ENCODE measurements around the gene SYT1. TPM values are rescaled to one million over a fixed set of nuclear protein-coding genes. Genes with fewer than 3 reads are reported as not detected.

Gene SYT1
- total and polyA plus RNA-seq, 2 of the 8 experiments (the other 6 are each of a cell fraction or from before 2014, with no cell fraction given) = 11.0 to 34.6 TPM

DNA sequence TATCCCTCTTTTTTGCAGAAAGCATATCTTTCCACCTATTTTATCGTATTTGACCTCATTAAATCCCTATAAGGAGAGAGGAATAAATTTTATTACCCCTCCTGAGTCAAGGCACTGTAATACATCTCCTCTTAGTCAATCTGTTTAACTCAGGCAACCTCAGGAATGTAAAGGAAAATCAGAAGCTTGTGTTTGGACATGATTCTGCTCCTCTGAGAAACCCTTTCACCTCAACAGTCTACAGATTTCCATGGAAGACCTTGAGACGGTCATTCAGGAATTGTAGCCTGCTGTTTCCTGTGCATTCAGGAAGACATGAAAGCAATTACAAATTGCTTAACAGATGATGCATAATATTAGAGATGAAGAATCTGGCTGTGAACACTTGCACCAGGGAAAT is 465.4 kb downstream of the SYT1 start:
- Histone ChIP-seq H4K91ac (replicated peaks; ENCODE audit: insufficient read length, low read length) (no peak overlapping the region), H3K56ac (replicated peaks; ENCODE audit: insufficient read length, low read depth, low read length) (no peak overlapping the region), H2BK12ac (ENCODE audit: low read depth, low read length) (no peak overlapping the region), H3K79me1 (ENCODE audit: low read depth, low read length) (no peaks in the 10 kb centered on the region), H4K8ac (ENCODE audit: extremely low read depth, insufficient read depth, low read length) (no peak overlapping the region), H3K9me3 (ENCODE audit: insufficient read depth in 2 of 2, low read depth in 1 of 2, low read length in 1 of 2) (no peaks in the 10 kb centered on the region), H3K23ac (ENCODE audit: insufficient read length) (no peak overlapping the region), H3K14ac (ENCODE audit: insufficient read length) (no peak overlapping the region), H3K27me3 (replicated peaks in 1 of 4; ENCODE audit: control insufficient read depth in 3 of 4, extremely low read depth in 1 of 4, insufficient read depth in 3 of 4, low read length in 3 of 4) (peaks cover 0 to 2% (median 0%) of the 10 kb centered on the region in 4 experiments; a peak in 1 of 7 replicates), H3K18ac (ENCODE audit: extremely low read depth, low read length) (no peak overlapping the region), H3K9ac (replicated peaks in 1 of 4; ENCODE audit: extremely low read depth in 1 of 4, low read depth in 3 of 4, low read length in 3 of 4) (no peak overlapping the region), H3K36me3 (ENCODE audit: control insufficient read depth in 2 of 4, insufficient read depth in 4 of 4, low read length in 3 of 4) (no peaks in the 10 kb centered on the region), H3K4me1 (replicated peaks in 1 of 4; ENCODE audit: control insufficient read depth in 3 of 4, insufficient read depth in 4 of 4, low read length in 3 of 4) (peaks cover 0 to 6% (median 3%) of the 10 kb centered on the region in 4 experiments; a peak in 4 of 7 replicates), H3K23me2 (ENCODE audit: low read depth, low read length) (no peaks in the 10 kb centered on the region; the same call in 1 of the 2 replicates), H3K79me2 (ENCODE audit: control insufficient read depth in 1 of 2, insufficient read depth in 2 of 2, low read length in 2 of 2) (no peaks in the 10 kb centered on the region), H3K27ac (ENCODE audit: low read depth, low read length) (no peak overlapping the region), H3K4me2 (ENCODE audit: insufficient read depth in 1 of 2, low read depth in 2 of 2, low read length in 2 of 2) (no peak overlapping the region), H2BK120ac (replicated peaks; ENCODE audit: low read depth, low read length) (no peak overlapping the region), H2BK20ac (ENCODE audit: low read length) (no peak overlapping the region), H2BK15ac (ENCODE audit: low read length) (no peak overlapping the region), H2AFZ (ENCODE audit: low read length) (no peak overlapping the region), H2BK5ac (ENCODE audit: low read depth, low read length) (no peak overlapping the region), H4K5ac (ENCODE audit: insufficient read length, low read depth, low read length) (no peak overlapping the region), H2AK5ac (ENCODE audit: low read depth, low read length) (no peak overlapping the region), H3K4me3 (ENCODE audit: extremely low read depth in 1 of 4, insufficient read depth in 2 of 4, low read depth in 3 of 4, low read length in 4 of 4) (no peak overlapping the region), H3K4ac (replicated peaks; ENCODE audit: insufficient read length, low read depth, low read length) (no peak overlapping the region), H4K20me1 (replicated peaks in 1 of 2; ENCODE audit: control insufficient read depth in 1 of 2, insufficient read depth in 2 of 2, low read length in 2 of 2) (no peaks in the 10 kb centered on the region)
- FAIRE-seq (no peak), DNase-seq (ENCODE audit: low read depth in 1 of 2, low spot score in 2 of 2) (no peak)
- TF ChIP-seq GTF2F1 (IDR thresholded peaks at IDR 0.05; ENCODE audit: borderline replicate concordance, low read depth, low read length) = no peak
- TF ChIP-seq CBX8 (IDR thresholded peaks at IDR 0.05; ENCODE audit: borderline replicate concordance, low read depth, low read length) = no peak
- no peak for TF ChIP-seq BACH1 (IDR thresholded peaks at IDR 0.05; ENCODE audit: low read length)
- no peak for TF ChIP-seq POU5F1 (IDR thresholded peaks at IDR 0.05; ENCODE audit: low read depth, low read length)
- no peak for TF ChIP-seq TCF12 (IDR thresholded peaks at IDR 0.05; ENCODE audit: low read depth, low read length)
- no peak for TF ChIP-seq KDM4A (IDR thresholded peaks at IDR 0.05; ENCODE audit: low read depth, low read length, severe bottlenecking)
- no peak for TF ChIP-seq CTBP2 (IDR thresholded peaks at IDR 0.05; ENCODE audit: borderline replicate concordance, insufficient read depth, insufficient read length, low read length)
- TF ChIP-seq CHD2 (IDR thresholded peaks at IDR 0.05; ENCODE audit: low read length) = no peak
- TF ChIP-seq EGR1 (IDR thresholded peaks at IDR 0.05; ENCODE audit: borderline replicate concordance, low read depth, low read length) = no peak
- TF ChIP-seq RBBP5 (IDR thresholded peaks at IDR 0.05; ENCODE audit: borderline replicate concordance, low read depth, low read length) = no peak
- TF ChIP-seq BRCA1 (IDR thresholded peaks at IDR 0.05; ENCODE audit: low read depth, low read length) = no peak
- ChIA-PET POLR2A (ENCODE audit: partially characterized antibody) (no interaction called here), CTCF (ENCODE audit: partially characterized antibody) (interaction anchor here (1.6 kb wide), 1 partner anchor 15 kb away, joined by 5 read pairs; no protein-coding TSS in a partner anchor)
- 90% methylated on average over 2 of the region's 2 CpGs; no CpG with 5 or more reads in 1 of the 2 experiments for WGBS, 2 experiments (ENCODE audit: extremely low coverage in 1 of 2, insufficient coverage in 1 of 2, insufficient read length in 1 of 2, insufficient replicate concordance in 2 of 2, low coverage in 1 of 2, low lambda C conversion rate in 2 of 2, missing lambda C conversion rate in 1 of 2)

Measured in H1 (cell line).